HG02885 (cell line): ENCODE data around the gene PLPP1.
"Not testable (repeated sequence)": the region's sequence is repeated elsewhere in the genome, so short reads cannot be mapped to it uniquely, and the experiment has no call there.

Experiments used
- ATAC-seq: cut with Tn5 transposase; IDR thresholded peaks from one replicate; pipeline ENCODE4 v1.9.1; 2021; ENCODE audit warnings: mild to moderate bottlenecking; ENCODE audit not compliant: unreplicated experiment, poor library complexity

PLPP1 gene

DNA sequence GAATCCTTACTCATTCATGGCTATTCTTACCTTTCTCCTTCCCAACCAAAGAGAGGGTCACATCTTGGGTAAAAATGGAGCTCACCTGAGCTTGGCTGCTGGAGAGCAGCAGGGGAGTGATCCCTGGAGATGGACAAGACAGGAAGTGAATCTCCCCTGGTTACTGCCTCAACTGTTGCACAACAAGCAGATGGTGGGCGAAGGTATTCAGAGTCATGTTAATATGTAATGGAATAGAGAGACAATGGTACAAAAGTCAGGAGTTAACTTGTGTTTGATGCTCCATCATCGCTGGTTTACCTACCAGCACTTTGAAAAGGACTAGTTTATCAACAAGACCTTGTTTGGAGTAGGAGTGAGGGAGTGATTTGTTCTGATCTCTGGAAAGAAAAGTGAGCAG lies 13.0 kb upstream of the PLPP1 start:
- ATAC-seq = no peak

DNA sequence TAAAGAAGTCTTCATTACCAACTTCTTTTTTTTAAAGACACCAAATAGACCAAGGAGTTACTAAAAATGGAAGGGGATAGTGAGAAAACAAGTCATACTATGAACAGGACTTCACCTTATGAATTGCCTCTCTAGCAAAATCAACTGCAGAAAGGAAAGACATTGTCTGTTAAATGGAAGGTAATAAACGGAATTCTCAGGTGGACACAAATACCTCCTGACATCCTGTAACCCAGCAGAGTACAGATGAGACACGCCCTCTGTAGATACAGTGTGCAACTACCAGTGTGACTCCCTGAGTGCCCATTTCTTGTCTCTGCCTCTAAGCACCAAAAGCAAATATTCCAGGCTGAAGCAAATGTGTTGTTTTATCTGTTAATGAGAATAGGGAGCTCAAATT lies 12.2 kb upstream of the PLPP1 start:
- ATAC-seq = peak; percentile 81

DNA sequence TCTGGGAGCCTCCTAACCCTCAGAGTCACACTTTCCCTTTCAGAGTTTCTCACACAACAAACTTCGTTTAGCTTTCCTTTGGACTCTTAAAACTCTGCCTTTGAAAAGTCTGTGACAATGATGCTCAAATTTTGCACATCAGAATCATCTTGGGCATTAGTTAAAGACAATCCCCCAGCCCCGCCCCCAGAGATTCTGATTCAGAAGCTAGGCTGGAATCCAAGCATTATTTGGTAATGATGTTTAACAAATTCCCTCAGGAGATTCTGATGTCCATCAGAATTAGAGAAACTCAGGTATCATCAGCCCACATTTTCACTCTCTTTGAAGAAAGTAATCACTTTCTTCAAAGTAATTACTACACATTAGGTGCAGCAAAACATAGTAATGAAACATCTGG lies 9.6 kb upstream of the PLPP1 start:
- no peak for ATAC-seq

DNA sequence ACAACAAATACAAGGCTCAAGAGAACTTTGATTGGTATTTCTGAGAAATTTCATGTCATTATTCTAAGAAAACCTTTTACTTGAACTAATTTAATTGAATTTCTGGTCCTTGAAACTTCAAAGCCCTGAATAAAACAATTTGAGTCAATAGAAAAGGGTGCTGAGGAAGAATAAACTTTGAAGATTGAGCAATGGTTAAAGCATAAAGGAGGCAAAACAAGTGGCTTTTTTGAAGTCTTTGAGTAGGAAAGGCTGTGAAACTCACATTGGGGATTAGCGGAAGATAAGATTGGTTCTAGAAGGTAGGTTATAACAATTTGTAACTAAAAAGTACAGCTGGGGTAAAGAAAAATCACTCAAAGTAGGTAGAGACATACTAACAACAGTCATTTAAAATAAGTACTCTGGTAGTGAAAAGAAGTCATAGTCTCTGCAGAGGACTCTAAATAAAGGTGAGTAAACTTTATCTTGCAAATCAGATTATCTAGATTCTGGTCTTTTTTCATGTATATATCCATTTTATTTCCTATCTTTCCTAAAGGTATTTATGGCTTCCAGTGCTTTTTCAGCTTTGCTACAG lies 6.4 kb upstream of the PLPP1 start:
- no peak for ATAC-seq

DNA sequence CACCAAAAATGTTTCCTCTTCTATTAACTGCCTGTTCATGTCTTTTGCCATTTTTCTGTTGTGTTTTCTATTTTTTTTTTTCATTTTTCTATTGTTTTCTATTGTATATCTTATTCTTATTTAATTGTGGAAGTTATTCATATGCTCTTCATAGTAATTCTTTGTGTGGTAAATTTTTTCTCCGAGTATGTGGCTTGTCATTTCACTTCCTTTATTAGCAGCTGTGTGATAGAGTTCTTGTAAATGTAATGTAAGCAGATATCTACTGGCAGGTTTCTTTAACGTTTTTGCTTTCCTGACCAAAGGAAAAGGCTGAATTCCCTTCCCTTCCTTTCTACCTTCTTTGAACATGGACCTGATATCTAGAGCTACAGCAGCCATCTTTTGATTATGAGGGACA lies 5.8 kb upstream of the PLPP1 start:
- peak; percentile 53 for ATAC-seq

DNA sequence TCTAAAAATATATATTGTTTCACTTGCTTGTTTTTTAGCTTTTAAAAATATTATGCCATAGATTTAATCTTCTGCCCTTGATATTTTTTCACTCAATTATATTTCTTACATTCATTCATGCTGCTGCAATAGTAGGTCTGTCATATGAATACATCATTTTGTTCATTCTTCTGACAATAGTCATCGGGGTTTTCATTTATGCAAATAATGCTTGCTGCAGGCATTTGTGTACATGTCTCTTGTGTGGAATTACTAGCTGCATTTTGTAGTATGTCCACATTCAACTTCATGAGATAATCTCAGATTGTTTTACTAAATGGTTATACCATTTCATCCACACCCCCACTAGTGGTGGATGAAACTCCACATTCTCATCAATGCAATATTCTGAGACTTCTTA lies 5.3 kb upstream of the PLPP1 start:
- peak; percentile 54 for ATAC-seq

DNA sequence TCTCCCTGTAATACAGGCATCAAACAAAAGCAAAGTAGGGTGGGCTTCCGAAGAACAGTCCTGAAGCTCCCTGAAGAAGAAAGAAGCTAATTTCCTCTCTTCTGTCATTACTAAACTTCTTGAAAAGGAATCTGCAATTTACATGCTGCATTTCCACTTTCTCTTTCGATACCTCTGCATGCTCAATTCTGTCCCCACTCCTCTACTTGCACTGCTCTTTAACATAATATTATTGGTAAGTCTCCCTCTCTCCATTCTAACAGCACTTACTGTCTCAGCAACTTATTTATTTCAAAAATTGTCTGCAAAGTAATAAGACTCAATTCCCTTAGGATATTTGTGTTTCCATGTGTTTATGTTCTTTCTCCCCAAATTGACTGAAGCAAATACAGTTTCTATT lies 3.9 kb upstream of the PLPP1 start:
- no peak for ATAC-seq

DNA sequence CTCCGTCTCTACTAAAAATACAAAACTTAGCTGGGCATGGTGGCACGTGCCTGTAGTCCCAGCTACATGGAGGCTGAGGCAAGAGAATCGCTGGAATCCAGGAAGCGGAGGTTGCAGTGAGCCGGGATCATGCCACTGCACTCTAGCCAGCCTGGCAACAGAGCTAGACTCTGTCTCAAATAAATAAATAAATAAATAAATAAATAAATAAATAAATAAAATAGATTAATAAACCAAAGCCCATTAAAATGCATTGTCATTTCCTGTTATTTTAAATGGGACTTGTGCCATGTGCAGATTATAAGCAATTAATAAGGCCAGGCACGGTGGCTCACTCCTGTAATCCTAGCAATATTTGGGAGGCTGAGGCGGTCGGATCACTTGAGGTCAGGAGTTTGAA lies 2.6 kb upstream of the PLPP1 start:
- ATAC-seq = not testable (repeated sequence)

DNA sequence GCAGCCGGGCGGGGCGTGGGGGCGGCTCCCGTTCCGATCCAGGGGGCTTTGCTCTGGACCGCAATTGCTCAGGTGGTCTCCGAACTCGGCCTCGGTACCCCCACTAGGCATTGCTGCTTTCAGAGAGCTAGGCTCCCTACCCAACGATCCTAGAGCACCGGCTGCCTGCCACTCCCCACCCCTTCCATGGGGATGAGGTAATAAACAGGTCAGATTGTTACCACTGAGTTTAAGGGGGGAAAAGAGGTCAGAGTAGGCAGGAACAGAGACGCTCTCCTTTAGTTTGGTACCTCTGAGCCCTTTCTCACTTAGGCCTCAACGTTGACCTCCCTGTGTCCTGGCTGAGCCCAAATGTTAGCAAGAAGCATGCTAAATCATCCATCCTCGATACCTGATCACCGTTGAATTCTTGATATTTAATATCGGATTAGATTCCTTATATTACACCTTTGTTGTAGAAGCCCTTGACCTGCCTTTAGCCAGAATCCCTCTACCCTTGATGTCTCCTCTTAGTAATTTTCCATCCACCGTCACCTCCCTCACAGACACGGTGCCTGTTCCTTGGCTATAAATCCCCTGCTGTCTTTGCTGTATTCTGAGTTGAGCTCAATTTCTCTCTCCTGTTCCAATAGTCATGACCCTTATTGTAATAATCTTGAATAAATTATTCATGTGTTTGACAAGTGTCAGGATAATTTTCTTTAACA lies 588 bp upstream of the PLPP1 start:
- ATAC-seq = peak; percentile 11

DNA sequence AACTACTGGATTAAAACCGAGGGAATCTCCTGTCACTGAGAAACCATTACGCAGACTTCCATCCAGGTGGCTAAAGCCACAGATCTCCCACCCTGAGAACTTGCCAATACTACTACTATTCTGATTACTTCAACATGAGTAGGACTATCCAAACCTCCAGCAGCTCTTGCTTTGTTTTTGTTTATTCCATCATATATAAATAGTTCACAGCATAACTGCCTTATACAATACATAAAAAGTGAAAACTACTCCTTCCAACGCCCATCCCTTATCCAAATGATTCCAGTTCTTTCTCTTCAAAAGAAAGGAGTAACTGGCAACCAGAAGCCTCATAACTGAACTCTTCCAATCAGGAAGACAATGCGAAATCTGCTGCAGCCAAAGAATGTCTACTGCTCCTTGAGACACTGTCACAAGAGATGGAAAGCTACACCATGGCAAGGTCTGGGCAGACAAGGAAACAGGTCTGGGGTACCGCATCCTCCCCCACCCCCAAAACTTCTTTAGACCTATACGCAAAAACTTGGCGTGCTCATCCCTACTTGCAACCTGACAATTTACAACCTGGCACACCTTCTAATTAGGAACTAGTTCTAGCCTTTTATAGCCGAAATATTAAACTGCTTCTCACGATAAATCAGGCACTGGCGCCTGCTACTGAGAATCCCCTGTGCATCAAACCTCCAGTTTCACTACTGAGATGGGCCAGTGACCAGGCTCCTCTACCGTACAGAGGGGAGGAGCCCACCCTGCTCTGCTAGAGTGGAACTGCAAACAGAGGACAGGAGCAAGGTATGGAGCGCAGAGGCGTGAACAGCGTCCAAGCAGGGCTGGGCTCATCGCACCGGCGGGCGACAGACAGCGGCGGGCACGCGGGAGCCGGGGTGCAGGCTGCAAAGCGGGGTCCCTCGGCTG lies 986 bp downstream of the PLPP1 start:
- peak; percentile 48 for ATAC-seq

DNA sequence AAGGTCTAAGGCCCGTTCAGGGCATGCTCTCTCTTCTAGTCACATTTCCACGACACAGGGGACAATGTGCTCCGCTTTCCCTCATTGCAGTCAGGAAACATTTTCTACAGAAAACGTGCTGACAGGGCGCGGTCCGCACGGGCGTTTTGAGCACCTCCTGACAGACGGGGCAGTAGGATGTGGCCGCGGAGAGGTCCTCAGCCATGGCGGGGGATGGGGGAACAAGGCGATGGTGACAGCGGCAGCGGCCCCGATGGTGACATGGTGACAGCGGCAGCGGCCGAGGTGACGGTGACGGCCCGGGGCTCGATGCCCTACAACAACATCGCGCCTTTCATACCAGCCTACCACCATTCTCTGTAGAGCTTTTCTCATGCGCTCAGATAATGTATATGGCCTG lies 4.1 kb downstream of the PLPP1 start:
- no peak for ATAC-seq

DNA sequence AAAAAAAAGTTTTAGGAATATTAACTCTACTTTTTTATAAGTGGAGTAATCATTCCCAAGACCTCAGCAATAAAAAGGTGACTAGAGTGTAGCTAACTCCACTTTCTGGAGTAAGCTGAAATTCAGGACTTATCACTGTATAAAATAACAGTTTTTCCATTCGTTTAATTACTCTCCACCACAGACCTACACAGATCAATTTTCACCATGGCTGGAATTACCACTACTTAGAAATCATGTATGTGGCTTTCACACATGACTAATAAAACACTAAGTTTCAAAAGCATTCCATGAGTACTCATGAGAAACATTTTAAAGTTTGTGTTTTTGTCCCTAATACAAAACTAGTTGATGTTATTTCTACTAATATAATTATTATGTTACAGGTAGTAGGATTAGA lies 9.9 kb downstream of the PLPP1 start:
- ATAC-seq = no peak

DNA sequence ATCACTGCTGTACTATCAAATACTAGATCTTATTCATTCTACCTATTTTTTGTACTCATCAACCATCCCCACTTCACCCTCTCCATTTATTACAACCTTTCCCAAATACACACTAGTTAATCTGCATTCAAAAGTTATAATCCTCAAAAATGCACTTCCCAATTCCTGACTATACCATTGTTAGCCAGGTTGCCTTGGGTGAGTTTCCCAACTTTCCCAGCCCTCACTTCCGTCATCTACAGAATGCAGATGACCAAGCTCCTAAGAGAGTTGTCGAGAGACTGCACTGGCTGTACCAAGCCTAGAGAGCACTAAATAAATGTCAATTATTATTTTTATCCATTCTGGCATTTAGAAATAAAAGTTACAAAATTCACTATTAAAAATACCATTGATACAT lies 11.5 kb downstream of the PLPP1 start:
- ATAC-seq = no peak

DNA sequence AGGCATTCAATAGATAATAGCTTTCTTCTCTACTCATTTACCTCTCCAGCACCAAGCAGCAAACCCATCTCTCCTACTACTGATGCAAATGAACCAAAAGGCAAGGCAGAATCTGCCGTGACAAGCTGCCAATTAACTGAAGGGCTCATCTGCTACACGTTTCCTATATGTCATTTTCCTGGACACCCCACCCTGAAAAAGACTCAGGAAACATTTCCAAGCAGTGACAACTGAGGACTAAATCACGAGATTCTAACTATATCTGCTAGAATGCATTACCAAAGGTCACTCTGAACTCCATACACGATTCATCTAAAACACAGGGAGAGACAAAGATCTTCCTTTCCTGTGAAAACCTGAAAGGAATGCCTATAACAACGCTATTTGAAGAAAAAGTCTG lies 12.9 kb downstream of the PLPP1 start:
- ATAC-seq = no peak

DNA sequence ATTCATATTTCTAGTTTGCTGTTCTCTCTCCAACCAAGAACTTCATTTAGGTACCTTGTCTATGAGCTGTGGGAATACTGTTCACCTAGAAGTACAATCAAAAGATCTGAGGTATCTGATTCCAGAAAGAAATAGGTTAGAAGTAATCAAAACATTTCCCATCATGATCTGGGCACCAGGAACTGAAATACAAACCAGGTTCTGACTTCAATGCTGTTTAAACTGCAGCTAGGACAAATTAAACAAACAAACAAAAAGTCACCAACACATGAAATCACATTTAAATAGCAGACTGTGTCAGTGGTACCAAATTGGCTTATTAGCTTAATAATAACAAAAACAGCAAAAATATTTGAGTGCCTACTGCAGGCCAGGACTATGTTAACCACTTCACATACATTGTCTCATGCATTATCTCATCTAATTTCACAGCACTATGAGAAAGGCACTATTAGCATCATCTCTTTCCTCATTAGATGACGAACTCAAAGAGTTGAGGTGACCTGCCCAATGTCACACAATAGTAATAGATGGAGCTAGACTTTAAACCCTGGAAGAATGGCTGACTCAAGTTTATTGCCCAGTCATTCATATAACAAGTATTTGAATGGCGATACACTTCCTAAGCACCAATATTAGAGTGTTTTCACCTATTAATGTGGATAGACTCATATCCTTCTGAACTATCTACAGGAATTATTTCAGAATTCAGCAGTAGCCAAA lies 14.5 kb downstream of the PLPP1 start:
- no peak for ATAC-seq

DNA sequence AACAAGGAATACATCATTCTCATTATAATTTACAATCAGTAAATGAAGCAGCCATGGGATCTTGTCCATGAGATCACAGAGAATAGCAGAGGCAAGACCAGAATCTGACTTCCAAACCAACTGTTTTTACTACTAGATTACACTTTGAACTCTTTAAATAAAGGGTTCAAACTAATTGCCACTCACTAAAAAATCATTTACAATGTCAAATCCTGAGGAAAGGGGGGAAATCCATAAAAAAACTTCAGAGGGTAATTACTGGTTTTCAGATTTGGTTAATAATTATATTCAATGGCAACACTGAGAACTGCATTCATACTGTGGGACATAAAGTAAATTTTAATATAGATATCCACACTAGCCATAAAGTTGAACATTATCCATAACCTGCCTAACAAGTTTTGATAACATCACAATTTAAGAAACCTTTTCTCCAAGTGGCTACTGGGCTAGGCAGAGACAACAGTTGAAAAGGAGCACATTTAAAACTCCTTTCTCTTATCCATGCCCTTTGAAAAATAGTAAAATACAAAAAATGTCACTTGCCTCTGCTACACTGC lies 15.9 kb downstream of the PLPP1 start:
- ATAC-seq = no peak

DNA sequence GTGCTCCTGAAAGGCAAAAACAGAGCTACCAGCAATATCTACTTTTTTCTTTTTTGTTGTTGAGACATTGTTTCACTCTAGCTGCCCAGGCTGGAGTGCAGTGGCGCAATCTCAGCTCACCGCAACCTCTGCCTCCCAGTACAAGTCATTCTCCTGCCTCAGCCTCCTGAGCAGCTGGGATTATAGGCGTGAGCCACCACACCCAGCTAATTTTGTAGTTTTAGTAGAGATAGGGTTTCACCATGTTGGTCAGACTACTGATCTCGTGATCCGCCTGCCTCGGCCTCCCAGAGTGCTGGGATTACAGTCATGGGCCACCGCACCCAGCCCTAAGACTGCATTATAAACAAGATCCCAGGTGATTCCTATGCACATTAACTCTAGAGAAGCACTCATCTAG lies 17.0 kb downstream of the PLPP1 start:
- ATAC-seq = no peak

DNA sequence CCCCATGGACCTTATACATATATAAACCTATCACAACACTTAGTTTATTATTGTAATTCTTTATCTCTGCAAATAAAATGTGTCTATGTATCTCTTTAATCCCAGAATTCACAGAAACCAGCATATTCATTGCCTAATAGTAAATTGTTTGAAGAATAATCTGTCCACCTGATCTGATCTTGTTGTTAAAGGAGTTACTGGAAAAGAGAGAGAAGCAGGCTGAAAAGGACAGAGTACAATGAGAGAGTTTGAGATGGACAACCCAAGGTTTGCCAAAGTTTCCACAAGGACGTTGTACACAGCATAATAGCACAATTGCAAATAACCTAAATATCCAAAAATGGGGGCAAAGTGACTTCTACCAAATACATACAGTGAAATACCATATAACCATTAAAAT lies 23.8 kb downstream of the PLPP1 start:
- ATAC-seq = no peak

DNA sequence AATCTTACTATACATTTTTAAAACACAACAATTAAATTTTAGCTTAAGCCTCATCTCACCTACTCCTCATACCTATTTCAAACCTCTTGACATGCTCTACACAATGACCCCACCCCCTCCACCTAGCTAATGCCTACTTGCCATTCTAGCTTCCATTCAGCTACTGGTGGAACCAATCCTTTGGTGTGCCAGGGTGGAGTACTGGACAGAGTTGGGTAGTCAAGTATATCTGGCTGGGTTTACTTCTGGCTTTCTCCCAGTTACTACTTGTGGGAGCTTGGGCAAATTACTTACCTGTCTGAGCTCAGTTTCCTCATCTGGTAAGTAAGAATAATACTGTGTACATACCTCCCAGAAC lies 24.3 kb downstream of the PLPP1 start:
- no peak for ATAC-seq

DNA sequence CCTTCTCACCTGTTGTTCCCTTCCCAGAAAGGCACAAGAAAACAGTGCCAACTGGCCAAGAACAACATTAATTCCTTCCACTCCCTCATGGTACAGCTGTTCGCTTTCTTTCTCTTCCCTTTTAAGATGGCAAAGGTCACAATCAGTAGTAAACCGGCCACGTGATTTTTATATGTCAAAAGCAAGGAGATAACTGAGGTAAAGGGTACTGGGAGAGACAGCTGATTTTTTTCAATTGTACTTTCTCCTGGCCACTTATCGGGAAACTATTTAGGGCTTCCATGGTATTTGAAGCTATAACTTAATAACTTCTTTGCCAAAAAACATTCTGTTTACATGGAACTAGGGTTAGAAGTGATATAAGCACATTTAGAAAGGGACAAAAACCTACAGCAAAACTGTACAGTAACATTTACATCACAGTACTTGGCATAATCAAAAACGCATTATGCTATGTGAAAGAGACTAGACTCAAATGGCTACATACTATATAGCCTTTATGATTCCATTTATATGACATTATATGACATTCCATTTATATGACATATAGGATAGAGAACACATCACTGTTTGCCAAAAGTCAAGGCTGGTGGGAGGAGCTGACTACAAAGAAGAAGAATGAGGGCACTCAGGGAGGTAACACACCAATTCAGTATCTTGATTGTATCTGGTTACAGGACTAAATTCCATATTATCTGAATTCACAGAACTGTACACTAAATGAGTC lies 24.8 kb downstream of the PLPP1 start:
- no peak for ATAC-seq
